ENCODE data around the gene IL12RB1. TPM values are rescaled to one million over a fixed set of nuclear protein-coding genes. Genes with fewer than 3 reads are reported as not detected.
"Not testable (repeated sequence)": the region's sequence is repeated elsewhere in the genome, so short reads cannot be mapped to it uniquely, and the experiment has no call there.

The IL12RB1 gene
- total RNA-seq, 1 donor from 2014 or later = not detected

GRCh38 chr19:18089726-18090125 is 3.0 kb upstream of the IL12RB1 start:
- no peak overlapping the region for H2AFZ ChIP-seq (replicated peaks)
- no peak for DNase-seq (ENCODE audit: low spot score)
- Mint-ChIP-seq H3K4me1 (peaks cover 12% of the 10 kb centered on the region), H3K9me3 (no peaks in the 10 kb centered on the region), H3K4me3 (no peak overlapping the region), H3K36me3 (no peaks in the 10 kb centered on the region), H3K27ac (peak overlapping the region; percentile 74), H3K27me3 (ENCODE audit: insufficient read depth, low read depth) (peaks cover 3% of the 10 kb centered on the region)
- H3K27ac ChIP-seq = no peak overlapping the region
- TF ChIP-seq EZH2 (IDR thresholded peaks at IDR 0.05) = no peak
- TF ChIP-seq CTCF (IDR thresholded peaks at IDR 0.05) = no peak
- TF ChIP-seq EZH2phosphoT487 (IDR thresholded peaks at IDR 0.05) = no peak
- no peaks in the 10 kb centered on the region for H3K4me1 ChIP-seq
- no peaks in the 10 kb centered on the region for H4K20me1 ChIP-seq (ENCODE audit: low read depth)
- H3K9me3 ChIP-seq (ENCODE audit: low read depth) = no peaks in the 10 kb centered on the region
- peaks cover 4% of the 10 kb centered on the region for H3F3A ChIP-seq (ENCODE audit: low read depth)
- no peaks in the 10 kb centered on the region for H3K79me2 ChIP-seq (ENCODE audit: low read depth)
- H3K27me3 ChIP-seq = no peaks in the 10 kb centered on the region
- no peaks in the 10 kb centered on the region for H3K36me3 ChIP-seq
- no peak overlapping the region for H3K4me3 ChIP-seq
- H3K4me2 ChIP-seq = no peak overlapping the region
- no peak overlapping the region for H3K9ac ChIP-seq

GRCh38 chr19:18089096-18089541 is 2.4 kb upstream of the IL12RB1 start:
- not testable (repeated sequence) for H2AFZ ChIP-seq (replicated peaks); H3K36me3 ChIP-seq; H3K27ac ChIP-seq; DNase-seq (ENCODE audit: low spot score); H3K9ac ChIP-seq; H4K20me1 ChIP-seq (ENCODE audit: low read depth); H3F3A ChIP-seq (ENCODE audit: low read depth); H3K27ac Mint-ChIP-seq; H3K36me3 Mint-ChIP-seq; H3K4me2 ChIP-seq; H3K4me3 ChIP-seq; H3K27me3 ChIP-seq; H3K4me3 Mint-ChIP-seq; H3K4me1 ChIP-seq; H3K79me2 ChIP-seq (ENCODE audit: low read depth); H3K27me3 Mint-ChIP-seq (ENCODE audit: insufficient read depth, low read depth); H3K9me3 Mint-ChIP-seq; H3K9me3 ChIP-seq (ENCODE audit: low read depth)
- H3K4me1 Mint-ChIP-seq = peaks cover 12% of the 10 kb centered on the region

GRCh38 chr19:18085702-18086457 is 854 bp downstream of the IL12RB1 start:
- Histone ChIP-seq H3K27ac (no peak overlapping the region), H4K20me1 (ENCODE audit: low read depth) (no peaks in the 10 kb centered on the region), H2AFZ (replicated peaks) (no peak overlapping the region), H3K4me3 (no peak overlapping the region), H3K27me3 (no peaks in the 10 kb centered on the region), H3K36me3 (no peaks in the 10 kb centered on the region), H3K79me2 (ENCODE audit: low read depth) (no peaks in the 10 kb centered on the region), H3K9ac (no peak overlapping the region), H3K4me1 (no peaks in the 10 kb centered on the region), H3K4me2 (no peak overlapping the region), H3K9me3 (ENCODE audit: low read depth) (no peaks in the 10 kb centered on the region), H3F3A (ENCODE audit: low read depth) (no peaks in the 10 kb centered on the region)
- H3K4me3 Mint-ChIP-seq = no peak overlapping the region
- no peak for DNase-seq (ENCODE audit: low spot score)
- TF ChIP-seq EZH2phosphoT487 (IDR thresholded peaks at IDR 0.05) (no peak), EZH2 (IDR thresholded peaks at IDR 0.05) (no peak), CTCF (IDR thresholded peaks at IDR 0.05) (no peak)
- peaks cover 3% of the 10 kb centered on the region for H3K9me3 Mint-ChIP-seq
- H3K36me3 Mint-ChIP-seq = no peaks in the 10 kb centered on the region
- H3K27me3 Mint-ChIP-seq (ENCODE audit: insufficient read depth, low read depth) = peaks cover 12% of the 10 kb centered on the region
- peaks cover 12% of the 10 kb centered on the region for H3K4me1 Mint-ChIP-seq
- no peak overlapping the region for H3K27ac Mint-ChIP-seq

GRCh38 chr19:18083929-18084684 is 2.6 kb downstream of the IL12RB1 start:
- Mint-ChIP-seq H3K4me1 (peaks cover 2% of the 10 kb centered on the region), H3K27ac (no peak overlapping the region), H3K9me3 (peaks cover 3% of the 10 kb centered on the region), H3K36me3 (no peaks in the 10 kb centered on the region), H3K27me3 (ENCODE audit: insufficient read depth, low read depth) (peaks cover 12% of the 10 kb centered on the region), H3K4me3 (peak overlapping the region; percentile 17)
- no peak overlapping the region for H2AFZ ChIP-seq (replicated peaks)
- H3K27ac ChIP-seq = no peak overlapping the region
- DNase-seq (ENCODE audit: low spot score) = no peak
- TF ChIP-seq CTCF (IDR thresholded peaks at IDR 0.05) = no peak
- TF ChIP-seq EZH2 (IDR thresholded peaks at IDR 0.05) = no peak
- TF ChIP-seq EZH2phosphoT487 (IDR thresholded peaks at IDR 0.05) = no peak
- no peaks in the 10 kb centered on the region for H3K79me2 ChIP-seq (ENCODE audit: low read depth)
- no peaks in the 10 kb centered on the region for H3K36me3 ChIP-seq
- no peaks in the 10 kb centered on the region for H4K20me1 ChIP-seq (ENCODE audit: low read depth)
- no peaks in the 10 kb centered on the region for H3K4me1 ChIP-seq
- H3K27me3 ChIP-seq = no peaks in the 10 kb centered on the region
- H3F3A ChIP-seq (ENCODE audit: low read depth) = no peaks in the 10 kb centered on the region
- no peak overlapping the region for H3K9ac ChIP-seq
- H3K9me3 ChIP-seq (ENCODE audit: low read depth) = no peaks in the 10 kb centered on the region
- H3K4me3 ChIP-seq = no peak overlapping the region
- H3K4me2 ChIP-seq = no peak overlapping the region
